Rectal smooth muscle tissue (tissue), 1 donor: Measurements from ENCODE around the gene BORCS5.
A peak's percentile ranks its signal among the peaks of the same experiment; 100 is the strongest.

Experiments
- H3K27ac ChIP-seq: one replicate; pipeline ENCODE4 v1.7.0; 2013; ENCODE audit warnings: low read depth, low read length, inconsistent platforms
- H3K27me3 ChIP-seq: one replicate; pipeline ENCODE4 v1.7.0; 2013; ENCODE audit warnings: low read length; ENCODE audit not compliant: control insufficient read depth, insufficient read depth
- H3K36me3 ChIP-seq: one replicate; pipeline ENCODE4 v1.7.0; 2013; ENCODE audit warnings: low read length; ENCODE audit not compliant: control insufficient read depth, insufficient read depth
- H3K4me1 ChIP-seq: one replicate; pipeline ENCODE4 v1.7.0; 2013; ENCODE audit warnings: low read length; ENCODE audit not compliant: control insufficient read depth, insufficient read depth
- H3K4me3 ChIP-seq: one replicate; pipeline ENCODE4 v1.7.0; 2013; ENCODE audit warnings: low read length
- H3K9ac ChIP-seq: one replicate; pipeline ENCODE4 v1.7.0; 2013; ENCODE audit warnings: low read length

BORCS5 gene

GRCh38 chr12:12432364-12432763 lies 75.5 kb downstream of the BORCS5 start:
- H3K27me3 ChIP-seq: no peaks in the 10 kb centered on the region
- no peak overlapping the region for H3K27ac ChIP-seq
- H3K4me1 ChIP-seq: peaks cover 3% of the 10 kb centered on the region

GRCh38 chr12:12433203-12433731 lies 76.4 kb downstream of the BORCS5 start:
- Histone ChIP-seq H3K36me3 (peaks cover 3% of the 10 kb centered on the region), H3K9ac (no peak overlapping the region), H3K27me3 (no peaks in the 10 kb centered on the region), H3K4me3 (no peak overlapping the region), H3K27ac (no peak overlapping the region), H3K4me1 (peaks cover 3% of the 10 kb centered on the region)

More at GRCh38 chr12:12432364-12432763, 75.5 kb downstream of the BORCS5 start:
- peaks cover 3% of the 10 kb centered on the region for H3K36me3 ChIP-seq
- H3K4me3 ChIP-seq: no peak overlapping the region
- no peak overlapping the region for H3K9ac ChIP-seq

- H3K27me3 ChIP-seq: no peaks in the 10 kb centered on the region
Measured at GRCh38 chr12:12436831-12437345, 80.0 kb downstream of the BORCS5 start.

GRCh38 chr12:12439636-12440035 lies 82.8 kb downstream of the BORCS5 start:
- Histone ChIP-seq H3K9ac (no peak overlapping the region), H3K36me3 (peaks cover 3% of the 10 kb centered on the region), H3K4me1 (peaks cover 3% of the 10 kb centered on the region), H3K27ac (no peak overlapping the region), H3K27me3 (no peaks in the 10 kb centered on the region), H3K4me3 (no peak overlapping the region)

More at GRCh38 chr12:12436831-12437345, 80.0 kb downstream of the BORCS5 start:
- no peak overlapping the region for H3K4me3 ChIP-seq
- H3K9ac ChIP-seq: no peak overlapping the region
- peaks cover 3% of the 10 kb centered on the region for H3K36me3 ChIP-seq
- H3K4me1 ChIP-seq: peaks cover 3% of the 10 kb centered on the region
- H3K27ac ChIP-seq: no peak overlapping the region

GRCh38 chr12:12440784-12441428 lies 84.0 kb downstream of the BORCS5 start:
- H3K27ac ChIP-seq: no peak overlapping the region
- H3K9ac ChIP-seq: no peak overlapping the region
- H3K36me3 ChIP-seq: no peaks in the 10 kb centered on the region
- H3K4me3 ChIP-seq: no peak overlapping the region
- no peaks in the 10 kb centered on the region for H3K27me3 ChIP-seq
- peaks cover 3% of the 10 kb centered on the region for H3K4me1 ChIP-seq

GRCh38 chr12:12441429-12441807 lies 84.5 kb downstream of the BORCS5 start:
- no peaks in the 10 kb centered on the region for H3K36me3 ChIP-seq
- no peak overlapping the region for H3K9ac ChIP-seq
- H3K27me3 ChIP-seq: no peaks in the 10 kb centered on the region
- H3K4me3 ChIP-seq: no peak overlapping the region
- peaks cover 3% of the 10 kb centered on the region for H3K4me1 ChIP-seq
- H3K27ac ChIP-seq: no peak overlapping the region

GRCh38 chr12:12441843-12442461 lies 85.1 kb downstream of the BORCS5 start:
- Histone ChIP-seq H3K9ac (no peak overlapping the region), H3K27me3 (no peaks in the 10 kb centered on the region), H3K4me3 (no peak overlapping the region), H3K27ac (no peak overlapping the region), H3K36me3 (no peaks in the 10 kb centered on the region), H3K4me1 (peaks cover 3% of the 10 kb centered on the region)

GRCh38 chr12:12442548-12443071 lies 85.7 kb downstream of the BORCS5 start:
- Histone ChIP-seq H3K9ac (no peak overlapping the region), H3K27me3 (no peaks in the 10 kb centered on the region), H3K36me3 (no peaks in the 10 kb centered on the region), H3K4me1 (peaks cover 3% of the 10 kb centered on the region), H3K4me3 (no peak overlapping the region), H3K27ac (peak overlapping the region; percentile 27)

GRCh38 chr12:12443431-12443878 lies 86.6 kb downstream of the BORCS5 start:
- H3K4me1 ChIP-seq: peaks cover 3% of the 10 kb centered on the region
- H3K4me3 ChIP-seq: peak overlapping the region; percentile 14
- peak overlapping the region; percentile 27 for H3K27ac ChIP-seq

GRCh38 chr12:12445165-12445881 lies 88.4 kb downstream of the BORCS5 start:
- no peak overlapping the region for H3K4me3 ChIP-seq
- no peaks in the 10 kb centered on the region for H3K27me3 ChIP-seq
- H3K9ac ChIP-seq: no peak overlapping the region
- no peak overlapping the region for H3K27ac ChIP-seq
- H3K36me3 ChIP-seq: no peaks in the 10 kb centered on the region
- H3K4me1 ChIP-seq: peaks cover 3% of the 10 kb centered on the region

More at GRCh38 chr12:12443431-12443878, 86.6 kb downstream of the BORCS5 start:
- Histone ChIP-seq H3K9ac (no peak overlapping the region), H3K36me3 (no peaks in the 10 kb centered on the region), H3K27me3 (no peaks in the 10 kb centered on the region)

- Histone ChIP-seq H3K9ac (no peak overlapping the region), H3K27ac (no peak overlapping the region), H3K4me1 (peaks cover 3% of the 10 kb centered on the region), H3K4me3 (no peak overlapping the region), H3K27me3 (no peaks in the 10 kb centered on the region), H3K36me3 (no peaks in the 10 kb centered on the region)
Measured at GRCh38 chr12:12445882-12446181, 89.0 kb downstream of the BORCS5 start.

GRCh38 chr12:12446786-12447185 lies 89.9 kb downstream of the BORCS5 start:
- Histone ChIP-seq H3K27me3 (no peaks in the 10 kb centered on the region), H3K9ac (no peak overlapping the region), H3K4me1 (peaks cover 3% of the 10 kb centered on the region), H3K36me3 (no peaks in the 10 kb centered on the region), H3K4me3 (no peak overlapping the region), H3K27ac (no peak overlapping the region)
